Breast epithelium (tissue), 3 donors: ENCODE data around the gene ATCAY.

ENCODE experiments used
- POLR2A ChIP-seq: fragments of 450-650 bp; IDR thresholded peaks from one replicate; pipeline ENCODE4 v1.6.1; 2016; ENCODE audit warnings: antibody characterized with exemption, mild to moderate bottlenecking, moderate library complexity
- POLR2AphosphoS5 ChIP-seq, 3 donors: sonication (generic); formaldehyde crosslinking; IDR thresholded peaks; one replicate each; pipeline ENCODE4 v1.6.1; 2017; ENCODE audit warnings: antibody characterized with exemption in 3 of 3
- TF ChIP-seq, protein P1 (sequence below), 3 donors: fragments of 450-650 bp; IDR thresholded peaks; one replicate each; pipeline ENCODE4 v1.5.1; 2016 to 2017; ENCODE audit warnings: antibody characterized with exemption in 3 of 3, mild to moderate bottlenecking in 3 of 3, moderate library complexity in 3 of 3

DNA sequence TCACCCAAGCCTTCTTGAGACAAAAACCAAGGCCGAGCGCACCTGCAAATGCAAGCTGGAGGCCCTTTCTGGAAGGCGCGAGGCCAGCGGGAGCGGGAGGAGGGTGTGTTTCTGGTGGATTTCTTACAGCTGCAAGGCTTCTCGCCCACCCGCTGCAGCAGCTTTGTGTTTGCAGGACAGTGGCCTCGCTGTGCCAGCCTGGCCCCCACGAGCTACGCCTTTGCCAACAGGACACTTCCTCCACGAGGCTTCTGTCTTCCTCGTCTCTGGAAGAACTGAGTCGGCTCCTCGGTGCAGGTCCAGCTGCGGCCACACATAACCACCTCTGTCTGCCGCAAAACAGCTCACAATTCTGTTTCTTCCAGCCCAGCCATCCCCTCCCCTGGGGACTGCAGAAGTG is 10.1 kb downstream of the ATCAY start:
- TF ChIP-seq, protein P1, sequence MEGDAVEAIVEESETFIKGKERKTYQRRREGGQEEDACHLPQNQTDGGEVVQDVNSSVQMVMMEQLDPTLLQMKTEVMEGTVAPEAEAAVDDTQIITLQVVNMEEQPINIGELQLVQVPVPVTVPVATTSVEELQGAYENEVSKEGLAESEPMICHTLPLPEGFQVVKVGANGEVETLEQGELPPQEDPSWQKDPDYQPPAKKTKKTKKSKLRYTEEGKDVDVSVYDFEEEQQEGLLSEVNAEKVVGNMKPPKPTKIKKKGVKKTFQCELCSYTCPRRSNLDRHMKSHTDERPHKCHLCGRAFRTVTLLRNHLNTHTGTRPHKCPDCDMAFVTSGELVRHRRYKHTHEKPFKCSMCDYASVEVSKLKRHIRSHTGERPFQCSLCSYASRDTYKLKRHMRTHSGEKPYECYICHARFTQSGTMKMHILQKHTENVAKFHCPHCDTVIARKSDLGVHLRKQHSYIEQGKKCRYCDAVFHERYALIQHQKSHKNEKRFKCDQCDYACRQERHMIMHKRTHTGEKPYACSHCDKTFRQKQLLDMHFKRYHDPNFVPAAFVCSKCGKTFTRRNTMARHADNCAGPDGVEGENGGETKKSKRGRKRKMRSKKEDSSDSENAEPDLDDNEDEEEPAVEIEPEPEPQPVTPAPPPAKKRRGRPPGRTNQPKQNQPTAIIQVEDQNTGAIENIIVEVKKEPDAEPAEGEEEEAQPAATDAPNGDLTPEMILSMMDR (IDR thresholded peaks at IDR 0.05): no peak
- TF ChIP-seq POLR2A: no peak
- no peak for TF ChIP-seq POLR2AphosphoS5 (IDR thresholded peaks at IDR 0.05)
